ENCODE data around the gene AKAP13. TPM values are rescaled to one million over a fixed set of nuclear protein-coding genes. Genes with fewer than 3 reads are reported as not detected.

Gene AKAP13
- total RNA-seq, 2 experiments from 2014 or later, result 282 to 304 TPM

GRCh38 chr15:85631018-85631417 is 250.6 kb downstream of the AKAP13 start:
- no peak for TF ChIP-seq CTCF (IDR thresholded peaks at IDR 0.05)
- intact Hi-C loops (cut with DNase I, micrococcal nuclease), result no loop called here
- Mint-ChIP-seq H3K9me3 (no peaks in the 10 kb centered on the region), H3K27ac (no peak overlapping the region), H3K36me3 (ENCODE audit: low read depth) (peaks cover 48% of the 10 kb centered on the region), H3K4me3 (no peak overlapping the region), H3K27me3 (no peaks in the 10 kb centered on the region), H3K4me1 (ENCODE audit: low read depth) (peaks cover 59% of the 10 kb centered on the region)
- CTCF ChIA-PET, result interaction anchor here (1.0 kb wide), 1 partner anchor 15 kb away, joined by 3 read pairs; no protein-coding TSS in a partner anchor
- peaks cover 4% of the 10 kb centered on the region for H3K4me1 ChIP-seq (ENCODE audit: insufficient read depth, low read length)
- no peak for DNase-seq
- POLR2A ChIA-PET, result no interaction called here
- H3K36me3 ChIP-seq (ENCODE audit: insufficient read depth, low read length), result peaks cover 17% of the 10 kb centered on the region
- H3K9me3 ChIP-seq (ENCODE audit: control insufficient read depth in 1 of 2, insufficient read depth in 1 of 2, low read length in 2 of 2), result no peaks in the 10 kb centered on the region
- H3K27me3 ChIP-seq (ENCODE audit: control insufficient read depth in 1 of 2, insufficient read depth in 2 of 2, low read length in 2 of 2), result no peaks in the 10 kb centered on the region
- no peak for ATAC-seq (ENCODE audit: poor library complexity)
- no peak overlapping the region for H3K4me3 ChIP-seq (ENCODE audit: low read length)
- H3K27ac ChIP-seq (ENCODE audit: low read depth in 1 of 2, low read length in 2 of 2), result no peak overlapping the region

GRCh38 chr15:85632014-85632413 is 251.6 kb downstream of the AKAP13 start:
- Mint-ChIP-seq H3K4me3 (no peak overlapping the region), H3K36me3 (ENCODE audit: low read depth) (peaks cover 49% of the 10 kb centered on the region), H3K27me3 (no peaks in the 10 kb centered on the region), H3K4me1 (ENCODE audit: low read depth) (peaks cover 53% of the 10 kb centered on the region), H3K9me3 (no peaks in the 10 kb centered on the region), H3K27ac (no peak overlapping the region)
- CTCF ChIA-PET, result no interaction called here
- Histone ChIP-seq H3K4me1 (ENCODE audit: insufficient read depth, low read length) (peaks cover 3% of the 10 kb centered on the region), H3K27ac (ENCODE audit: low read depth in 1 of 2, low read length in 2 of 2) (no peak overlapping the region), H3K4me3 (ENCODE audit: low read length) (no peak overlapping the region), H3K27me3 (ENCODE audit: control insufficient read depth in 1 of 2, insufficient read depth in 2 of 2, low read length in 2 of 2) (no peaks in the 10 kb centered on the region), H3K9me3 (ENCODE audit: control insufficient read depth in 1 of 2, insufficient read depth in 1 of 2, low read length in 2 of 2) (no peaks in the 10 kb centered on the region), H3K36me3 (ENCODE audit: insufficient read depth, low read length) (peaks cover 17% of the 10 kb centered on the region)
- intact Hi-C loops (cut with DNase I, micrococcal nuclease), result no loop called here
- POLR2A ChIA-PET, result no interaction called here
- ATAC-seq (ENCODE audit: poor library complexity), result no peak
- no peak for TF ChIP-seq CTCF (IDR thresholded peaks at IDR 0.05)
- no peak for DNase-seq

GRCh38 chr15:85633859-85634258 is 253.5 kb downstream of the AKAP13 start:
- Mint-ChIP-seq H3K4me3 (no peak overlapping the region), H3K27me3 (no peaks in the 10 kb centered on the region), H3K27ac (no peak overlapping the region), H3K9me3 (no peaks in the 10 kb centered on the region), H3K36me3 (ENCODE audit: low read depth) (peaks cover 46% of the 10 kb centered on the region), H3K4me1 (ENCODE audit: low read depth) (peaks cover 49% of the 10 kb centered on the region)
- DNase-seq (no peak), ATAC-seq (ENCODE audit: poor library complexity) (no peak)
- ChIA-PET POLR2A (no interaction called here), CTCF (interaction anchor here (1.0 kb wide), 1 partner anchor 12 kb away, joined by 3 read pairs; no protein-coding TSS in a partner anchor)
- Histone ChIP-seq H3K4me1 (ENCODE audit: insufficient read depth, low read length) (no peaks in the 10 kb centered on the region), H3K27ac (ENCODE audit: low read depth in 1 of 2, low read length in 2 of 2) (no peak overlapping the region), H3K4me3 (ENCODE audit: low read length) (no peak overlapping the region), H3K27me3 (ENCODE audit: control insufficient read depth in 1 of 2, insufficient read depth in 2 of 2, low read length in 2 of 2) (no peaks in the 10 kb centered on the region), H3K36me3 (ENCODE audit: insufficient read depth, low read length) (peaks cover 15% of the 10 kb centered on the region), H3K9me3 (ENCODE audit: control insufficient read depth in 1 of 2, insufficient read depth in 1 of 2, low read length in 2 of 2) (no peaks in the 10 kb centered on the region)
- intact Hi-C loops (cut with DNase I, micrococcal nuclease), result no loop called here
- TF ChIP-seq CTCF (IDR thresholded peaks at IDR 0.05), result no peak
